H1 (cell line): ENCODE results near the gene GSDMA. TPM values are rescaled to one million over a fixed set of nuclear protein-coding genes. Genes with fewer than 3 reads are reported as not detected.

ENCODE experiments used
- SAP30 ChIP-seq: fragments of 300-600 bp; sonication (generic); IDR thresholded peaks from 2 replicates; pipeline ENCODE4 v1.7.1; 2012; ENCODE audit warnings: low read length, moderate library complexity, mild to moderate bottlenecking, inconsistent platforms; ENCODE audit not compliant: insufficient read depth, insufficient replicate concordance
- polyA plus RNA-seq, 7 experiments: library from polyadenylated mRNA; depleted of rRNA in 3 of 7; stranded (reverse) in 5 of 7; unstranded in 2 of 7; fragments of >200 nt in 5 of 7; fragments of 200-250 nt in 2 of 7; gene quantifications; 1 replicate in 5 of 7; 2 replicates in 1 of 7; 4 replicates in 1 of 7; pipeline versions ENCODE4 v1.2.1 to v1.2.3, GENCODE V29; 2011 to 2013; ENCODE audit warnings: missing spikeins in 2 of 7, mixed read lengths in 2 of 7
- total RNA-seq: library from RNA; stranded (reverse); fragmentation: NEBNext Ultra II Directional; extraction: Animal tissue kit (Norgen Biotek cat#: 25700); gene quantifications from 2 replicates; pipeline ENCODE4 v1.2.1, GENCODE V29; 2021

The GSDMA gene
- total and polyA plus RNA-seq, 2 of the 8 experiments (the other 6 are each of a cell fraction or from before 2014, with no cell fraction given): 0.03 TPM; not detected in 1

DNA sequence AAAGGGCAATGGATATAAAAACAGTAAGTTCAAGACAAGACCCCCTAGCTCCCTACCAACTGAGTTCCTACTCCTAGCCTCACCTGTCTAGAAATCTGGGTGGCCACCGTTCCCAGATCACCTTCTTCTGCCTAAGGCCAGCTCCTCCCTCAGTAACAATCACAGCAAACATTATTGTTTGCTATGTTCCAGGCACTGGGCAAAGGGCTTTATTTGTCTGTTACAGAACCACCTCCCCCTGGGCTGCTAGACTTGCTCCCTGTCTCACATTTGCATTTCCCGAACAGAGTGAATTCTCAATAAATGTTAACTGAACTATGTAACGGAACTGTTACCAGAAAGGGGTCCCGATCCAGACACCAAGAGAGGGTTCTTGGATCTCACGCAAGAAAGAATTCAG, 28.5 kb upstream of the GSDMA start (continued):
- no peak for TF ChIP-seq SAP30
